Activated naive CD4-positive, alpha-beta T cell treated with anti-CD3 and anti-CD28 coated beads, Interleukin-2, amount 10 ng/mL, durations not matched to agents 7 days and 5 days (primary cell): Measurements from ENCODE around the gene WDR81.

Experiments
- CTCF ChIA-PET: fragments of 350-600 bp; sonication (Branson Sonifier 250); formaldehyde crosslinking; loops from one replicate; lab custom pipeline; 2021; ENCODE audit warnings: antibody characterized with exemption; lab: Charles Lee
- DNase-seq: peaks from one replicate; pipeline ENCODE4 v3.0.0-alpha.2; 2020
- H3K27ac Mint-ChIP-seq: one replicate; pipeline ENCODE4 v1.8.0; 2021; ENCODE audit warnings: mild to moderate bottlenecking, moderate library complexity, mixed read lengths
- H3K27me3 Mint-ChIP-seq: one replicate; pipeline ENCODE4 v1.8.0; 2021; ENCODE audit warnings: mild to moderate bottlenecking, mixed read lengths
- H3K36me3 Mint-ChIP-seq: one replicate; pipeline ENCODE4 v1.8.0; 2021; ENCODE audit warnings: mixed read lengths
- H3K4me1 Mint-ChIP-seq: one replicate; pipeline ENCODE4 v1.8.0; 2021; ENCODE audit warnings: mixed read lengths
- H3K4me3 Mint-ChIP-seq: one replicate; pipeline ENCODE4 v1.8.0; 2021; ENCODE audit warnings: mild to moderate bottlenecking, moderate library complexity, mixed read lengths
- H3K9me3 Mint-ChIP-seq: one replicate; pipeline ENCODE4 v1.8.0; 2021; ENCODE audit warnings: mixed read lengths

The WDR81 gene

GRCh38 chr17:1783271-1783670, 58.8 kb downstream of the WDR81 start:
- CTCF ChIA-PET = interaction anchor here (0.5 to 3.7 kb wide), 7 partner anchors 14 to 871 kb away, joined by 3 to 30 read pairs (median 3); no protein-coding TSS in a partner anchor
- H3K4me1 Mint-ChIP-seq = peaks cover 14% of the 10 kb centered on the region
- no peaks in the 10 kb centered on the region for H3K27me3 Mint-ChIP-seq
- H3K36me3 Mint-ChIP-seq = peaks cover 43% of the 10 kb centered on the region
- no peaks in the 10 kb centered on the region for H3K9me3 Mint-ChIP-seq
- peak overlapping the region; percentile 67 for H3K27ac Mint-ChIP-seq
- no peak overlapping the region for H3K4me3 Mint-ChIP-seq
- DNase-seq = no peak

- Mint-ChIP-seq H3K27ac (peak overlapping the region; percentile 67), H3K4me1 (peaks cover 14% of the 10 kb centered on the region), H3K4me3 (no peak overlapping the region), H3K36me3 (peaks cover 45% of the 10 kb centered on the region), H3K27me3 (no peaks in the 10 kb centered on the region), H3K9me3 (no peaks in the 10 kb centered on the region)
- DNase-seq = no peak
- CTCF ChIA-PET = interaction anchor here (0.5 to 3.7 kb wide), 7 partner anchors 14 to 870 kb away, joined by 3 to 30 read pairs (median 3); no protein-coding TSS in a partner anchor
Observed at GRCh38 chr17:1783834-1784611, 59.5 kb downstream of the WDR81 start.

- no peak overlapping the region for H3K27ac Mint-ChIP-seq
Observed at GRCh38 chr17:1785930-1786329, 61.4 kb downstream of the WDR81 start.

GRCh38 chr17:1786708-1787107, 62.2 kb downstream of the WDR81 start:
- Mint-ChIP-seq H3K9me3 (no peaks in the 10 kb centered on the region), H3K27me3 (no peaks in the 10 kb centered on the region), H3K4me1 (peaks cover 16% of the 10 kb centered on the region), H3K4me3 (no peak overlapping the region), H3K36me3 (peaks cover 34% of the 10 kb centered on the region), H3K27ac (no peak overlapping the region)
- CTCF ChIA-PET = no interaction called here
- DNase-seq = no peak

More at GRCh38 chr17:1785930-1786329, 61.4 kb downstream of the WDR81 start:
- CTCF ChIA-PET = no interaction called here
- H3K36me3 Mint-ChIP-seq = peaks cover 37% of the 10 kb centered on the region
- no peaks in the 10 kb centered on the region for H3K9me3 Mint-ChIP-seq
- no peak for DNase-seq
- peaks cover 14% of the 10 kb centered on the region for H3K4me1 Mint-ChIP-seq
- no peaks in the 10 kb centered on the region for H3K27me3 Mint-ChIP-seq
- no peak overlapping the region for H3K4me3 Mint-ChIP-seq

- H3K36me3 Mint-ChIP-seq = peaks cover 30% of the 10 kb centered on the region
- no peak for DNase-seq
- no peaks in the 10 kb centered on the region for H3K9me3 Mint-ChIP-seq
- no peak overlapping the region for H3K27ac Mint-ChIP-seq
- H3K4me1 Mint-ChIP-seq = peaks cover 16% of the 10 kb centered on the region
- CTCF ChIA-PET = no interaction called here
- H3K27me3 Mint-ChIP-seq = no peaks in the 10 kb centered on the region
- H3K4me3 Mint-ChIP-seq = no peak overlapping the region
Observed at GRCh38 chr17:1787301-1787902, 62.9 kb downstream of the WDR81 start.
